ENCODE measurements around the gene ZNF385B.

DNA sequence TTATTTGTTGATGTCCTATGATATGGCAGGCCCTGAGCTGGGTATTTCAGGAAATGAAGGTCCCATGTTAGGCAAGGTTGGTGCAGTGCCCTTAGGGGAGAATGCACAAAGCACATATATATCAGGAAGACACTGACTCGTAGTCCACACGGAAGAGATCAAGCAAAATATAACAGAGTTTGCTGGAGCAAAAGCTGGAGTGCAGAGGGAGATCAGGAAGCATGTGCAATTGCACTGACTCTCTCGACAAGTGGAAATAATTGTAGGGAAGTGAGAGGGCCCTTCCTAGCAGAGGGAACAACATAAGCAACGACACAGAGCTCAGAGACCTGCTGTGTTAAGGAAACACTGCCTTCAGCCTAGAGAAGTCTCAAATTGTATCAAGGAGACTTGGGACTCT is 4.2 kb downstream of the ZNF385B start:
- no peak for TF ChIP-seq TAF1 (IDR thresholded peaks at IDR 0.05; ENCODE audit: low read depth)
- TF ChIP-seq, protein P1, sequence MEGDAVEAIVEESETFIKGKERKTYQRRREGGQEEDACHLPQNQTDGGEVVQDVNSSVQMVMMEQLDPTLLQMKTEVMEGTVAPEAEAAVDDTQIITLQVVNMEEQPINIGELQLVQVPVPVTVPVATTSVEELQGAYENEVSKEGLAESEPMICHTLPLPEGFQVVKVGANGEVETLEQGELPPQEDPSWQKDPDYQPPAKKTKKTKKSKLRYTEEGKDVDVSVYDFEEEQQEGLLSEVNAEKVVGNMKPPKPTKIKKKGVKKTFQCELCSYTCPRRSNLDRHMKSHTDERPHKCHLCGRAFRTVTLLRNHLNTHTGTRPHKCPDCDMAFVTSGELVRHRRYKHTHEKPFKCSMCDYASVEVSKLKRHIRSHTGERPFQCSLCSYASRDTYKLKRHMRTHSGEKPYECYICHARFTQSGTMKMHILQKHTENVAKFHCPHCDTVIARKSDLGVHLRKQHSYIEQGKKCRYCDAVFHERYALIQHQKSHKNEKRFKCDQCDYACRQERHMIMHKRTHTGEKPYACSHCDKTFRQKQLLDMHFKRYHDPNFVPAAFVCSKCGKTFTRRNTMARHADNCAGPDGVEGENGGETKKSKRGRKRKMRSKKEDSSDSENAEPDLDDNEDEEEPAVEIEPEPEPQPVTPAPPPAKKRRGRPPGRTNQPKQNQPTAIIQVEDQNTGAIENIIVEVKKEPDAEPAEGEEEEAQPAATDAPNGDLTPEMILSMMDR (IDR thresholded peaks at IDR 0.05; ENCODE audit: poor library complexity, severe bottlenecking) = no peak
- TF ChIP-seq POLR2AphosphoS5 (IDR thresholded peaks at IDR 0.05) = no peak
- TF ChIP-seq, protein P2, sequence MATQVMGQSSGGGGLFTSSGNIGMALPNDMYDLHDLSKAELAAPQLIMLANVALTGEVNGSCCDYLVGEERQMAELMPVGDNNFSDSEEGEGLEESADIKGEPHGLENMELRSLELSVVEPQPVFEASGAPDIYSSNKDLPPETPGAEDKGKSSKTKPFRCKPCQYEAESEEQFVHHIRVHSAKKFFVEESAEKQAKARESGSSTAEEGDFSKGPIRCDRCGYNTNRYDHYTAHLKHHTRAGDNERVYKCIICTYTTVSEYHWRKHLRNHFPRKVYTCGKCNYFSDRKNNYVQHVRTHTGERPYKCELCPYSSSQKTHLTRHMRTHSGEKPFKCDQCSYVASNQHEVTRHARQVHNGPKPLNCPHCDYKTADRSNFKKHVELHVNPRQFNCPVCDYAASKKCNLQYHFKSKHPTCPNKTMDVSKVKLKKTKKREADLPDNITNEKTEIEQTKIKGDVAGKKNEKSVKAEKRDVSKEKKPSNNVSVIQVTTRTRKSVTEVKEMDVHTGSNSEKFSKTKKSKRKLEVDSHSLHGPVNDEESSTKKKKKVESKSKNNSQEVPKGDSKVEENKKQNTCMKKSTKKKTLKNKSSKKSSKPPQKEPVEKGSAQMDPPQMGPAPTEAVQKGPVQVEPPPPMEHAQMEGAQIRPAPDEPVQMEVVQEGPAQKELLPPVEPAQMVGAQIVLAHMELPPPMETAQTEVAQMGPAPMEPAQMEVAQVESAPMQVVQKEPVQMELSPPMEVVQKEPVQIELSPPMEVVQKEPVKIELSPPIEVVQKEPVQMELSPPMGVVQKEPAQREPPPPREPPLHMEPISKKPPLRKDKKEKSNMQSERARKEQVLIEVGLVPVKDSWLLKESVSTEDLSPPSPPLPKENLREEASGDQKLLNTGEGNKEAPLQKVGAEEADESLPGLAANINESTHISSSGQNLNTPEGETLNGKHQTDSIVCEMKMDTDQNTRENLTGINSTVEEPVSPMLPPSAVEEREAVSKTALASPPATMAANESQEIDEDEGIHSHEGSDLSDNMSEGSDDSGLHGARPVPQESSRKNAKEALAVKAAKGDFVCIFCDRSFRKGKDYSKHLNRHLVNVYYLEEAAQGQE (IDR thresholded peaks at IDR 0.05; ENCODE audit: borderline replicate concordance) = no peak
- TF ChIP-seq EP300 (conservative IDR thresholded peaks at IDR 0.05; ENCODE audit: poor library complexity, severe bottlenecking) = no peak

All from neural cell (in vitro differentiated cells).